ENCODE results near the gene CXorf65. TPM values are rescaled to one million over a fixed set of nuclear protein-coding genes. Genes with fewer than 3 reads are reported as not detected.

The CXorf65 gene
- total and polyA plus RNA-seq, 3 donors from 2014 or later, result 2.8 to 22.9 (median 13.2) TPM

- no peak for TF ChIP-seq CTCF (IDR thresholded peaks at IDR 0.05)
- no peak for TF ChIP-seq POLR2A (IDR thresholded peaks at IDR 0.05)
- 77% methylated on average over 8 of the region's 8 CpGs; no CpG with 5 or more reads in 1 of the 2 donors for WGBS, 2 donors
- Histone ChIP-seq H3K36me3 (ENCODE audit: low read depth, missing control alignments) (no peaks in the 10 kb centered on the region), H3K4me3 (no peak overlapping the region), H3K9me3 (no peaks in the 10 kb centered on the region), H3K4me1 (no peaks in the 10 kb centered on the region), H3K27ac (no peak overlapping the region), H3K27me3 (no peaks in the 10 kb centered on the region)
- DNase-seq, result no peak
- intact Hi-C loops (cut with DNase I; ENCODE audit: low total_unique reads), result no loop called here
These were observed 41.7 kb upstream of the CXorf65 start for GRCh38 chrX:71148278-71148663.

GRCh38 chrX:71147496-71148277, 41.1 kb upstream of the CXorf65 start:
- Histone ChIP-seq H3K4me3 (no peak overlapping the region), H3K9me3 (no peaks in the 10 kb centered on the region), H3K27me3 (no peaks in the 10 kb centered on the region), H3K27ac (no peak overlapping the region), H3K4me1 (no peaks in the 10 kb centered on the region), H3K36me3 (ENCODE audit: low read depth, missing control alignments) (no peaks in the 10 kb centered on the region)
- WGBS, 2 donors, result 81 to 84% methylated on average over 14 to 25 of the region's 28 CpGs
- TF ChIP-seq CTCF (IDR thresholded peaks at IDR 0.05) (no peak), POLR2A (IDR thresholded peaks at IDR 0.05) (no peak)
- intact Hi-C loops (cut with DNase I; ENCODE audit: low total_unique reads), result no loop called here
- DNase-seq, result no peak

GRCh38 chrX:71144651-71145050, 38.1 kb upstream of the CXorf65 start, which contains the start of gene NLGN3:
Gene NLGN3 (plus strand): TSS chrX:71144841. CDS start chrX:71147750, 2,909 bp downstream.
- Histone ChIP-seq H3K9me3 (no peaks in the 10 kb centered on the region), H3K36me3 (ENCODE audit: low read depth, missing control alignments) (no peaks in the 10 kb centered on the region), H3K4me3 (peak within 1 kb of the TSS; percentile 15 to 26), H3K27ac (no peak within 1 kb of the TSS), H3K27me3 (no peaks in the 10 kb centered on the region), H3K4me1 (no peaks in the 10 kb centered on the region)
- intact Hi-C loops (cut with DNase I; ENCODE audit: low total_unique reads), result no loop called here
- WGBS, 2 donors, result 5% methylated on average over 4 of the region's 28 CpGs; no CpG with 5 or more reads in 1 of the 2 donors
- TF ChIP-seq CTCF (IDR thresholded peaks at IDR 0.05) (no peak), POLR2A (IDR thresholded peaks at IDR 0.05) (no peak)
- peak; percentile 20 for DNase-seq

GRCh38 chrX:71143508-71143907, 37.0 kb upstream of the CXorf65 start:
- DNase-seq, result peak; percentile 67
- Histone ChIP-seq H3K4me1 (no peaks in the 10 kb centered on the region), H3K27ac (no peak overlapping the region), H3K36me3 (ENCODE audit: low read depth, missing control alignments) (no peaks in the 10 kb centered on the region), H3K9me3 (no peaks in the 10 kb centered on the region), H3K27me3 (no peaks in the 10 kb centered on the region), H3K4me3 (no peak overlapping the region)
- intact Hi-C loops (cut with DNase I; ENCODE audit: low total_unique reads), result no loop called here
- 35 to 37% methylated on average over 5 to 6 of the region's 6 CpGs for WGBS, 2 donors
- TF ChIP-seq CTCF (IDR thresholded peaks at IDR 0.05) (no peak), POLR2A (IDR thresholded peaks at IDR 0.05) (no peak)

- Histone ChIP-seq H3K36me3 (ENCODE audit: low read depth, missing control alignments) (no peaks in the 10 kb centered on the region), H3K4me3 (no peak overlapping the region), H3K27me3 (no peaks in the 10 kb centered on the region), H3K4me1 (no peaks in the 10 kb centered on the region), H3K9me3 (no peaks in the 10 kb centered on the region), H3K27ac (no peak overlapping the region)
- intact Hi-C loops (cut with DNase I; ENCODE audit: low total_unique reads), result no loop called here
- DNase-seq, result no peak
- 62 to 70% methylated on average over 3 to 5 of the region's 6 CpGs for WGBS, 2 donors
- no peak for TF ChIP-seq POLR2A (IDR thresholded peaks at IDR 0.05)
- no peak for TF ChIP-seq CTCF (IDR thresholded peaks at IDR 0.05)
These were observed 33.9 kb upstream of the CXorf65 start for GRCh38 chrX:71140440-71140839.
